Stimulated activated CD8-positive, alpha-beta memory T cell treated with anti-CD3 and anti-CD28 coated beads, Interleukin-4, amount 100 ng/mL, for 48 hours (primary cell): ENCODE results near the gene PKD1L1.
"Not testable (repeated sequence)": the region's sequence is repeated elsewhere in the genome, so short reads cannot be mapped to it uniquely, and the experiment has no call there.

ENCODE experiments used
- DNase-seq: peaks from one replicate; pipeline ENCODE4 v3.0.0-alpha.2; 2020

The PKD1L1 gene

DNA sequence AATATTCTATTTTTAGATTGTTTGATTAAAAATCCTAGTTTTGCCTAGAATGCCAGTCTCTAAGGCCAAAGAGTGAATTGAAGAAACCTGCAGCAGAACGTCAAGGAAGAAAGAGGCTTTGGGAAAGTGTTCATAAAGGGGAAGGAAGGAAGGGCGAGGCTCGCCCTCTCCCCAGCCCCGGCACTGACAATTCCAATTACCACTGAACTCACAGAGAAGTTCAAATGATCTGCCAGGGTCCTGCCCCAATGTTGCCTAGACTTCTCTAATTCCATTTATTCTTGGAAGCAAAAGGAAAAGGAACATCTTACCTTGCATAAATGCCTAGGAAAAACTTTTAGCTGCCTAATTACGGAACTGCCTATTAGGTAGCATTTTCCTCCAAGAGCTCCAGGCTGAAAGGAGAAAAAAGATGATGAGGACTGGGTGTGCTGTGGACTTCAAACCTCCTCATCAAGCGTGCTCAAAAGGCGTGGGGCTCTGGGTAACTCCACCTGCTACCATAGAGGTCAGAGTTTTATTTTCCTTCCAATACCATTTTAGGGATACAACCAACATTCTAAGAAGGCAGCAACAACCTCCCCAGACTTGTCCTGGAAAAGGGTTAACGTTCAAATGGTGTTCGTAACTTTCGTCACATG lies 134.5 kb downstream of the PKD1L1 start:
- DNase-seq, result no peak

DNA sequence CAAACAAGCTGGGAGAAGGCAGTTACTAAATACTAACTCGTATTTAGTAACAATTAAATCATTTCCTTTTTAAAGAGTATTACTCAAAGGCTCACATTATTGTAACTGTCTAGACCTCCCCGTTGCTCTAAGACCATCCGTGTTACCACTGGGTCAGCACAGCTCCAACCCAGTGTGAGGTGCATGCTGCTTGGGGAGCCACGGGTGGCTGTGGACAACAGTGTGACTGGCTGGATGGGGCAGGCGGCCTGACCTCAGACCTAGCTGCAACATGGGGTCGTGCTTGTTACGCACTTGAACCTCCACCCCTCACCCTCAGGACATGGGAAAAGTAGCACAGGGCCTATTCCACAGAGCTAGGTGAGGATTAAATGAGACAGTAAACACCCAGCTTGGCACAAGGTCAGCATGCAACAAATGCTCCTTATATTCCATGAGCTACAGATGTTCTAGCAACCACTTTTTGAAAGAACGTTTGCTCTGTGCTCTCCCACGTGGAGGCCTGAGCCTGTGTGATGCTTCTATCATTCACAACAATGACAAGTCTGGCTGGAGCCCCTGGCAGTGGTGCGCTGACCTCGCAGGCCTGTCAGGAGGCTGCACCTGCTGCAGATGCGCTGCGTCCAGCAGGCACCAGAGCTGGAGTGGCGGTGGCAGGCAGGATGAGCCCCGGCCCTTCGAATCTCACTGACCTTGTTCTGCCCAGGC lies 135.7 kb downstream of the PKD1L1 start:
- no peak for DNase-seq

GRCh38 chr7:47811632-47812380 lies 136.5 kb downstream of the PKD1L1 start:
- no peak for DNase-seq

GRCh38 chr7:47809387-47809786 lies 138.9 kb downstream of the PKD1L1 start:
- DNase-seq, result no peak

DNA sequence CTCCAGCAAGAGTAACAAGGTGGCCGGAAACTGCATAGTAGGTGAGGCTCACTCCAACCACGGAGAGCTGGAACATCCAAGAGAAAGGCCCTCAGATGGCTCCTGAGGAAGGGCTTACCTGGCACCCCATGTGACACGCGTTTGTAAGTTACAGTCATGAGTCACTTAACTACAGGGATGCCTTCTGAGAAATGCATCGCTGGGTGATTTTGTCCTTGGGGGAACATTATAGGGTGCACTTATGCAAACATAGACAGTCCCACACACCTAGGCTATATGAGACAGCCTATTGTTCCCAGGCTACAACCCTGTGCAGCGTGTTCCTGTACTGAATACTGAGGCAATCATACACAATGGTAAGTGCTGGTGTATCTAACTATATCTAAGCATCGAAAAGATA lies 139.9 kb downstream of the PKD1L1 start:
- DNase-seq, result no peak

DNA sequence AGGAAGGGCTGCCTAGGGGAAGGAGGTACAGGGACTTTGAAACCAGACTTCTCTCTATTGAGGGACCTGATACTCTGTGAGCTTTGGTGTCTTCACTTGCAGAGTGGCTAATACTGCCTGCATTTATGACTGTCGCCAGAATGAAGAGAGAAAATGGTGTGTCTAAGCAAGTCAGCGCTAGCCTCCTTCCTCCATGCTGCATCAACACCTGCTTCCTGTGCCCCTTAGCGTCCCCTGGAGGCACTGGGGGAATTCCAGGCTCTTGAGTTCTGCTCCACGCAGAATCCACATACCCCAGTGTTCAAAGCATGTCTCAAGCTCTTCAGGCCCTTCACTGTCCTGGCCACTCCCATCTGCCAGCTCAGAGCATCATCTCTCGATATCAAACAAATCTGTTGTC lies 140.5 kb downstream of the PKD1L1 start:
- no peak for DNase-seq

GRCh38 chr7:47807126-47807525 lies 141.1 kb downstream of the PKD1L1 start:
- no peak for DNase-seq

DNA sequence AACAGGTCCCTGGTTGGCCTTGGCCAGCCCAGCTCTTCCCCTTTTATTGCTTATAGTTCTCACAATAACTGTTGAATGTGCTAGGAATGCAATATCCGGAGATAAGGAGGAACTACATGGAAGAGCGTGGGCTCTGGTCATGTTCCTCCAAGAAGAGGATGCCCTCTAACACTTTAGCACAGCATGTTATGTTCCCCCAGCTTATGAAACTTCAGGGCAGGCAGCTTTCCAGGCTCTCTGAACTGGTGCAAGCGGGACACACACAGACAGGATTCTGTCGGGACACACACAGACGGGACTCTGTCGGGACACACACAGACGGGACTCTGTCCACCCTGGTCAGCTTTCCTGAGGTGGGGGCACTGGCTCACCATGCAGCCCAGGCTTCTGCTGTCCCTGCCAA lies 141.6 kb downstream of the PKD1L1 start:
- no peak for DNase-seq

- no peak for DNase-seq
Observed at GRCh38 chr7:47804767-47805545, 143.3 kb downstream of the PKD1L1 start.

DNA sequence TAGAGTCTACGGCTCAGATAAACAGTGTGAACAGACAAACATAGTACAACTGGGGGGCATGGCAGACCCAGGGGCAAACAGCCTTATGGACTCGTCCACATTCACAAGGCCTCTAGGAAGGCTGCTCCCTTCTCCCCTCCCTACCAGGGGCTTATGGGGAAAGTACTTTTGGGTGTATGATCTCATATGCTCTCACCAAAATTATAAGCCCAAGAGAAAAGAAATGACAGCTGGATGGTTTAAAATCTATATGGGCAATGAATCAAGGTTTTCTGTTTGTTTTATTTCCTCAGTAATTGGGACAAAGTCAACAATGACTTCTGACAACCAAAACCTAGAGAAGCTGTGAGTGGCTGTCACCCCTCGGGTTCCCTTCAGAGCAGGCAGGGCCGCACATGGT lies 144.4 kb downstream of the PKD1L1 start:
- no peak for DNase-seq

DNA sequence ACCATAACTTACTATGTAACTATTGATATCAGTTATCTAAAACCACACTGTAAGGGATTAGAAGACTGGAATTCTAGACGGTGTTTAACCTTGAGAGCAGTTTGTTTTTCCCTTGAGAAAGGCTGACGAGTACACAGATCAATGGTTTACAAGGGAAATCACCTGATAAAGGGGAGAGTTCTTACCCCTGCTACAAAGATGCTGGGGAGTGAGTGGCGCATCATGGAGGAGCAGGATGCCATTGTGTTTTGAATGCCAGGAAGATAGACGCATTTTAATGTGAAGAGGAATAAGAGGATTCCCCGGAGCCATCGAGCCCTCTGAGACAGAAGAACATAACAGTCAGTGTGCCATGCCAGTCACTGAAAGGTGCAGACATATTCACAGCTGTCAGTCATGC lies 145.2 kb downstream of the PKD1L1 start:
- no peak for DNase-seq

DNA sequence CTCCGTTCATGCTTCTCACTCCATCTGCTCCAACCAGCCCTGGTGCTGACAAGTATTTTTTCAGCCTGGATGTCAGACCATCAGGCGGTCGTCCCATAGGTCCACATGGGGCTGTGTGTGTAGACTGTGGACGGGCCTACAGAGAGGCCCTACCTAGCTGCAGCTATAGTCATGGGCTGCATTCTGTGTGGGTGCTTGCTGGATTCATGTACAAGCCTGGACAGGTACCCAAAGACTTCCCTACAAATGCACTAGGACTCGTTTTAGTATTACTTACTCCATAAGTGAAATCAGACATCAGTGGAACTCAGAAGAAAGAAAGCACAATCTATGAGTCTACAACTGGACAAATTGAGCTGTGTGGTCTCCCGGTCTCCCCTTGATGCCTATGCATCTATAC lies 146.8 kb downstream of the PKD1L1 start:
- no peak for DNase-seq

- no peak for DNase-seq
Observed at GRCh38 chr7:47799524-47799923, 148.7 kb downstream of the PKD1L1 start.

GRCh38 chr7:47796347-47796746 lies 151.9 kb downstream of the PKD1L1 start:
- no peak for DNase-seq

DNA sequence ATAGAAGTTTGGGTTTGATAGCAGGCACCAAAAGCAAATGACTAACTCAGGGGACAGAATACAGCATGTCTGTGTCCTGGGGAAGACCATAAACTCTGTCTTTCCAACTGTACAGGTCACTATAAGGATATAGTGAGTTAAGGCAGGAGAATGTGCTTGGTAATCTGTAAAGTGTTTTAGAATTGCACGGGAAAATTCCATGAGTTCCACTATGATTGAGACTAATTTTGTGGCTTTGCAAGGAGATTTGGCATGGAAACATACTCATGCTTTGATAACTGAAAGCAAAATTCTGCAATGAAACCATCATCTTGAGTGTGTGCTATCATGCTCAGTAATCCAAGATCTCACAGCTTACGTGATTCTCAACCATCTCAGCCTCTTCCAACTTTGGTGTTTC lies 152.6 kb downstream of the PKD1L1 start:
- no peak for DNase-seq

GRCh38 chr7:47795126-47795525 lies 153.1 kb downstream of the PKD1L1 start:
- not testable (repeated sequence) for DNase-seq

DNA sequence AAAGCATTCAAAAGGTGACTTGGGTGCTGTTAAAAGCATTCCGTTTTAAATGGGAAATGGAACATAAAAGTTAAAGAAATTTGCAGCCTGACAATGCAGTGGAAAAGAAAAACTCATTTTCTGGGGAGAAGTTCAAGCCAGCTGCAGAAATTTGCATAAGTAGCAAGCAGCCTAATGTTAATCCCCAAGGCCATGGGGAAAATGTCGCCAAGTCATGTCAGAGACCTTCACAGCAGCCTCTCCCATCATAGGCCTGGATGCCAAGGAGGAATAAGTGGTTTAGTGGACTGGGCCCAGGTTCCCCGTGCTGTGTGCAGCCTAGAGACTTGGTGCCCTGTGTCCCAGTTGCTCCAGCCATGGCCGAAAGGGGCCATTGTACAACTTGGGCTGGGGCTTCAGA lies 154.2 kb downstream of the PKD1L1 start:
- no peak for DNase-seq

GRCh38 chr7:47793186-47793585 lies 155.1 kb downstream of the PKD1L1 start:
- not testable (repeated sequence) for DNase-seq

DNA sequence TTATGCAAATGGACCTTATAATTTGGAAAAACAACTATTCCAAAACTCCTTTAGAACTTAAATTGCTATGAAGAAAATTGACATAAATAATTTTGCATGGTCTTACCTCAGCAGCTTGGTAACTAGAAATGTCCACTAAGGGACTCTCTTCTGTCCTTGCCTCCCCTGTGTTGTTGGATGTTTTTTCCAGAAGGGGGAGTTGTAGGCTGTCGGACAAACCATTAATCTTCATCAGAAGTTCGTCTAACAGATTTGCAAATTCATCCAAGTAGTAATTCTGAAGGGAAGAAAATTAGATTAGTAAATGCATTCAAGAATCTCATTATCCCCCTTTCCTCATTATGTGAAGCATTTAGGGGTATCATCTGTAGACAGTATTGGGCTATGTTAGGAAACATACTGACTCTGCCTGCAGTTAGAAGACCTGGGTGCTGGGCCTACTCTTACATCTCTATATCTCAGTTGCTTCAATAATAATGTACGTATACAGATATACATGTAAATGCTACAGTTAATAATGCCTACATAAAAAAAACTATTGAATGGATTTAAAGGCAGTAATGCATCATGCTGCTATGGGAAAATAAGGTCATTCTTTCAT lies 155.6 kb downstream of the PKD1L1 start:
- DNase-seq, result no peak

GRCh38 chr7:47791682-47792081 lies 156.6 kb downstream of the PKD1L1 start:
- no peak for DNase-seq

DNA sequence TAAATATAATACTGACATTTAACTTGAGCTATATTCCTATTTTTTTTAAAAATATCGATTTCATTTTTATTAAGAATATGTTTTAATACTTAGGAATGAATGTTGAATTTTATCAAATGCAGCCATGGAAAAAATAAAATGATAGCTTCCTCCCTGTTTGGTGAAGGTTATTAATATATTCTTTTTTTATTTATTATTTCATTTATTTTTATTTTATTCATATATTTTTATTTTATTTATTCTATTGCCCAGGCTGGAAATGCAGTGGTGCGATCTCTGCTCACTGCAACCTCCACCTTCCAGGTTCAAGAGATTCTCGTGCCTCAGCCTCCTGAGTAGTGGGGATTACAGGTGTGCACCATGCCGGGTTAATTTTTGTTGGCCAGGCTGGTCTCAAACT lies 160.2 kb downstream of the PKD1L1 start:
- no peak for DNase-seq

DNA sequence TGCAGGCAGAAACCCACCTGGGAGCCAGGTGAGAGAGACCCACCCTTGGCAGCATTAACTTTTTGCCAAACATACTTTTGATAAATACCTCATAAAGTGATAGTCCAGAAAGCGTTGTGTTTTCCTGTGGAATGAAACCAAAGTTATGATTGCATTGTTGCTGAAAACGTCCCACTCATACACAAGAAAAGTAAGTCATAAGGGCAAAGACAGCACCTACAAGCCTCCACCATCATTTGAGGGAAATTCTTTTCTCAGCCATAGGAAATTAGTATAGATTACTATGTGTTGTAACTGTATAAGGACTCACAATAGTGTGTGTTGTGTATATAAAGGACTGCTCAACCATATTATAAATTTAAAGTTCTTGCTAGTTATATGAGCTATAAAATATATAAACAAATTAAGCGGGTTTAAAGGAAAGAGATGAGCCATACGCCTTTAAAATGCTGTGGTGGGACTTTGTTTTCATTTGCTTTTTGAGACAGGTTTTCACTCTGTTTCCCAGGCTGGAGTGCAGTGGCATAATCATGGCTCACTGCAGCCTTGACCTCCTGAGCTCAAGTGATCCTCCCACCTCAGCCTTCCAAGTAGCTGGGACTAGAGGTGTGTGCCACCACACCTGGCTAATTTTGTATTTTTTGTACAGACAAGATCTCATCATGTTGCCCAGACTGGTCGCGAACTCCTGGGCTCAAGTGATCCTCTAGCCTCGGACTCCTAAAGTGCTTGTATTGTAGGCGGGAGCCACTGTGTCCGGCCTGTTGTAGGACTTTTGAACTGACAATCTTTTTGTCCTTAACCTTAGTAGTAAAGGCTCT lies 160.8 kb downstream of the PKD1L1 start:
- DNase-seq, result no peak
